WERI-Rb-1 (cell line): Measurements from ENCODE around the gene CECR2.

Source experiments
- DNase-seq: peaks from one replicate; pipeline ENCODE4 v3.0.0-alpha.2; 2020
- H3K27ac ChIP-seq: fragments of 250-450 bp; sonication (Bioruptor Pico); 2 replicates; pipeline ENCODE4 v1.5.1; 2020; ENCODE audit warnings: mild to moderate bottlenecking, moderate library complexity
- H3K27me3 ChIP-seq: fragments of 250-450 bp; sonication (Bioruptor Pico); 2 replicates; pipeline ENCODE4 v1.5.1; 2021; ENCODE audit warnings: mild to moderate bottlenecking, low read depth, moderate library complexity; ENCODE audit not compliant: insufficient read depth, severe bottlenecking
- H3K36me3 ChIP-seq: fragments of 250-450 bp; sonication (Bioruptor Pico); 2 replicates; pipeline ENCODE4 v1.5.1; 2020; ENCODE audit warnings: mild to moderate bottlenecking, moderate library complexity
- H3K4me3 ChIP-seq: 2 replicates; pipeline ENCODE4 v1.5.1; 2011; ENCODE audit warnings: low read depth, mild to moderate bottlenecking, control low read depth, low read length
- H3K9me3 ChIP-seq: fragments of 250-450 bp; sonication (Bioruptor Pico); 2 replicates; pipeline ENCODE4 v1.5.1; 2021; ENCODE audit warnings: mild to moderate bottlenecking, moderate library complexity; ENCODE audit not compliant: severe bottlenecking
- TF ChIP-seq, protein P1 (sequence below): IDR thresholded peaks from 2 replicates; pipeline ENCODE4 v1.5.1; 2011; ENCODE audit warnings: low read depth, mild to moderate bottlenecking, control low read depth, inconsistent platforms, low read length

CECR2 gene

DNA sequence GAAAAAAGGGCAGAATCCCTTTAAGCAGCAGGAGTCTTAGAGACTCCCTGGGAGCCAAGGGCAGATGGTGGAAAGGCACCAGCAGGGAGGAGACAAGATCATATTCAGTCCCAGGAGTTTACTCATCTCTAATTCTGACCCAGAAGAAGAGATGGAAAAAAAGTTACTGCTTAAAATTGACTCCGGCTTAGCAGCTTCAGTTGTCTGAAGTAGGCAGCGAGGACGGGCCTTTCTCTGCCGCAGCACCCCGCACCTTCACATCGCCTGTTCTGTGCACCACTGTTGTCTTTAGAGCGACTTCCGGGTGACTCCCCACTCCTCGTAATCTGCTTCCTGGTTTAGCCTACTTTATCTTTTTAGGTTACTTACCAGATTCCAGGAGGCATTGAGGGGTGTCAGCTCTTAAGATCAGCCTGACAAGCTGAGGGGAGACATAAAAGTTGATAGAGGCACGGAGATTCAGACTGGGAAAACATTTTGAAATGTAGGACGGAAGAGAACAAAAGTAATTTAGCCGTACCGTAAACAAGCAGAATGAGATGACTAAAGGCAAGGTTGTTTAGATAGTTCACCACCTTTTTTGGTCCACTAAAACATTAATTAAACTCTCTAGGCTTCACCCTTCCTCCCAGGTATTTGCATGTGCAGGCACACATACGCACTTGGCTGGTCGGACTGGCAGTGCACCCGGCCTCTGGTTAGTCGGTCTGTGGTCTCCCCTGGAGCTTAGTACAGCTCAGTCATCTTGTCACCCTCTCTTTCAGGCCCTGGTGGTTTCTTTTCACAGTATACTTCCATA lies 74.3 kb downstream of the CECR2 start:
- Histone ChIP-seq H3K4me3 (peak overlapping the region; percentile 16; the same call in 1 of the 2 replicates), H3K27me3 (no peaks in the 10 kb centered on the region), H3K36me3 (no peaks in the 10 kb centered on the region), H3K9me3 (no peaks in the 10 kb centered on the region), H3K27ac (no peak overlapping the region)
- DNase-seq = no peak
- TF ChIP-seq, protein P1, sequence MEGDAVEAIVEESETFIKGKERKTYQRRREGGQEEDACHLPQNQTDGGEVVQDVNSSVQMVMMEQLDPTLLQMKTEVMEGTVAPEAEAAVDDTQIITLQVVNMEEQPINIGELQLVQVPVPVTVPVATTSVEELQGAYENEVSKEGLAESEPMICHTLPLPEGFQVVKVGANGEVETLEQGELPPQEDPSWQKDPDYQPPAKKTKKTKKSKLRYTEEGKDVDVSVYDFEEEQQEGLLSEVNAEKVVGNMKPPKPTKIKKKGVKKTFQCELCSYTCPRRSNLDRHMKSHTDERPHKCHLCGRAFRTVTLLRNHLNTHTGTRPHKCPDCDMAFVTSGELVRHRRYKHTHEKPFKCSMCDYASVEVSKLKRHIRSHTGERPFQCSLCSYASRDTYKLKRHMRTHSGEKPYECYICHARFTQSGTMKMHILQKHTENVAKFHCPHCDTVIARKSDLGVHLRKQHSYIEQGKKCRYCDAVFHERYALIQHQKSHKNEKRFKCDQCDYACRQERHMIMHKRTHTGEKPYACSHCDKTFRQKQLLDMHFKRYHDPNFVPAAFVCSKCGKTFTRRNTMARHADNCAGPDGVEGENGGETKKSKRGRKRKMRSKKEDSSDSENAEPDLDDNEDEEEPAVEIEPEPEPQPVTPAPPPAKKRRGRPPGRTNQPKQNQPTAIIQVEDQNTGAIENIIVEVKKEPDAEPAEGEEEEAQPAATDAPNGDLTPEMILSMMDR = no peak

DNA sequence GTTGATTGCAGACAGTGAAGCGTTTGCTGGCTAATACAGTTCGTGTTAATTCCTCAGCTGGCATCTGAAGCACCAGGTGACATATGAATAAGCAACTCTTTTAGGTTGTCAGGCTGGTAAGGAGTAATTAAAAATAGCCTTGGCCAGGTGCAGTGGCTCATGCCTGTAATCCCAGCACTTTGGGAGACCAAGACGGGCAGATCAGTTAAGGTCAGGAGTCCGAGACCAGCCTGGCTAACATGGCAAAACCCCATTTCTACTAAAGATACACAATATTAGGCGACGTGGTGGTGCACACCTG lies 74.9 kb downstream of the CECR2 start:
- TF ChIP-seq, protein P1 = no peak
- Histone ChIP-seq H3K9me3 (no peaks in the 10 kb centered on the region), H3K4me3 (no peak overlapping the region), H3K27ac (no peak overlapping the region), H3K27me3 (no peaks in the 10 kb centered on the region), H3K36me3 (no peaks in the 10 kb centered on the region)
- no peak for DNase-seq

DNA sequence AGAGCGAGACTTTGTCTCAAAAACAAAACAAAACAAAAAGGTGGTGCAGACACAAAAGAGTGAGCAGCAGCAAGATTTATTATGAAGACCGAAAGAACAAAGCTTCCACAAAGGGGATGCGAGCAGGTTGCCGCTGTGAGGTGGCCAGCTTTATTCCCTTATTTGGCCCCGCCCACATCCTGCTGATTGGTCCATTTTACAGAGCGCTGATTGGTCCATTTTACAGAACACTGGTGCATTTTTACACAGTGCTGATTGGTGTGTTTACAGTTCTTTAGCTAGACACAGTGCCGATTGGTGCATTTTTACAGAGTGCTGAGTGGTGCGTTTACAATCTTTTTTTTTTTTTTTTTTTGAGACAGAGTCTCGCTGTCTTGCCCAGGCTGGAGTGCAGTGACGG lies 77.4 kb downstream of the CECR2 start:
- no peaks in the 10 kb centered on the region for H3K36me3 ChIP-seq
- no peaks in the 10 kb centered on the region for H3K27me3 ChIP-seq
- no peak overlapping the region for H3K27ac ChIP-seq
- DNase-seq = no peak
- H3K4me3 ChIP-seq = no peak overlapping the region
- TF ChIP-seq, protein P1 = no peak
- H3K9me3 ChIP-seq = no peaks in the 10 kb centered on the region

DNA sequence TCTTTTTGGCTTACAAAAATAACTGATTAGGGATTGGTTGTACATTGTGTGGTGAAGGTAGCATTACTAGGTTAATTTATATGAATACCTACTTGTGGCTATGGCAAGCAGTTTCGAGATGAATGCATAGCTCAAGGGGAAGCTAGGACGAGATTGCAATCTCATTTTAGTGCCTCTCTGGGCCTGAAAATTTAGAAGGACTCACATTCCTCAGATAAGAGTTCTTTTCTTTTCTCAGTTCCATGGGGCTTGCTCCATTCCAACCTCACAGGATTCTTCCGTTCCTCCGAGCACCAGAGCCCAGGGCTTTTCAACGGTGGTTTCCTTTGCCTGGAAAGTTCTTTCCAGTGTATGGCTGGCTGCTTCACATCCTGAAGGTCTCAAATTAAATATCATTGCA lies 82.1 kb downstream of the CECR2 start:
- Histone ChIP-seq H3K27ac (no peak overlapping the region), H3K36me3 (no peaks in the 10 kb centered on the region), H3K9me3 (no peaks in the 10 kb centered on the region), H3K27me3 (no peaks in the 10 kb centered on the region), H3K4me3 (no peak overlapping the region)
- TF ChIP-seq, protein P1 = no peak
- no peak for DNase-seq

DNA sequence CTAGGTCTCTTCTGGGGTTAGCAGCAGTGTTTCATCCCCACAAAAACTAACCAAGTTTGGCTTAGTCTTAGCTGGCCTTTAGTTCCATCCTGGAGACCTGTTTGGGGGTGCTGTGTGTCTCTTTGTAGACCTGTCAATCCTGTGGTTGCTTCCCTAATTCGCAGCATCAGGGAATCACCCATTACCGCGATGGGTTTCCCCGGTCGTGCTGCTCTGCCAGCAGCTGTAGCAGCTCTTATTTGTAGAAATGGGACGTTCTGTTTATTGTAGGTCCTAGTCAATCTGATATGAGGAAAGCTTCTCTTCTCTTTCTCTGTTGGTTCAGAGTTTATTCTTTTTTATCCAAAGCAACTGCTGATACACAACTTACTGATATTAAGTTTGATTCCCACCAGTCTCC lies 91.6 kb downstream of the CECR2 start:
- Histone ChIP-seq H3K9me3 (no peaks in the 10 kb centered on the region), H3K36me3 (no peaks in the 10 kb centered on the region), H3K4me3 (no peak overlapping the region), H3K27ac (no peak overlapping the region), H3K27me3 (no peaks in the 10 kb centered on the region)
- DNase-seq = no peak
- TF ChIP-seq, protein P1 = no peak
